GM12873 (cell line): ENCODE measurements around the gene PCSK6.

Source experiments
- TF ChIP-seq, protein P1 (sequence below): IDR thresholded peaks from 2 replicates; pipeline ENCODE4 v1.5.1; 2012; ENCODE audit warnings: low read depth, mild to moderate bottlenecking, moderate library complexity, low read length, control low read depth; ENCODE audit not compliant: insufficient read depth; ENCODE audit errors: missing control alignments

The PCSK6 gene

DNA sequence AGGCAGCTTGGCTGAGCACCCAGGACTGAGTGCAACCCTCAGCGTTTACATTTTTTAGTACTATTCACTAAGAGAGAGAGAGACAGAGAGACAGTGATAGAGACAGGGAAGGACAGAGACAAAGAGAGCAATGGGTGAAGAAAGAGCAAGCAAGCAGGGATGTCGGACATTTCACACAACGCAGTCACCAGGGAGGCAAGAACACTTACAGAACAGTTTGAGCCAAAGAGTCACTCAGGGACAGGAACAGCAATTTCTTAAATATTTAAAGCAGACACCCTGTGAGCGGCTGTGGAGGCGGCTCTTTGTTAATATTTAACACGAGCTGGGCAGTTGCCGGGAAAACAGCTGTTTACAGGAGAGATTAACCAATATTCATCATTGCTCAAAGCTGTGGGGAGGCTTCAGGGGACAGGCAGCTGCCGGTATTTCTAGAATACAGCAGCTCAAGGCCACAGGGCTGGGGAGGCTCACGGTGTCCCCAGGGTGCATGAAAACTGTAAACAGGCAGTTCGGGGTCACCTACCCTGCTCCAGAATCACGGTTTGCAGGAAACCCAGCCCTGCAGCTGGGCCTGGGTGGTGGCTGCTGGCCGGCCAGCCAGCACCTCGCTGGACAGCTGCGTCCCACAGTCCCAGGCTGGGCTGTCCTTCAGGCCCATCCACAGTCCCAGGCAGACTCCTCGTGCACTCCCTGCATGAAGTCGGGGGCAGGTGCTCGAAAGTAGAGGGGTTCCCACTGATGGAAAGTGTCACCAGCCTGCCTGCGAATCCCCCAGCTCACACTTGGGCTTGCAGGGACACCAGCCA, 38.8 kb upstream of the PCSK6 start:
- TF ChIP-seq, protein P1, sequence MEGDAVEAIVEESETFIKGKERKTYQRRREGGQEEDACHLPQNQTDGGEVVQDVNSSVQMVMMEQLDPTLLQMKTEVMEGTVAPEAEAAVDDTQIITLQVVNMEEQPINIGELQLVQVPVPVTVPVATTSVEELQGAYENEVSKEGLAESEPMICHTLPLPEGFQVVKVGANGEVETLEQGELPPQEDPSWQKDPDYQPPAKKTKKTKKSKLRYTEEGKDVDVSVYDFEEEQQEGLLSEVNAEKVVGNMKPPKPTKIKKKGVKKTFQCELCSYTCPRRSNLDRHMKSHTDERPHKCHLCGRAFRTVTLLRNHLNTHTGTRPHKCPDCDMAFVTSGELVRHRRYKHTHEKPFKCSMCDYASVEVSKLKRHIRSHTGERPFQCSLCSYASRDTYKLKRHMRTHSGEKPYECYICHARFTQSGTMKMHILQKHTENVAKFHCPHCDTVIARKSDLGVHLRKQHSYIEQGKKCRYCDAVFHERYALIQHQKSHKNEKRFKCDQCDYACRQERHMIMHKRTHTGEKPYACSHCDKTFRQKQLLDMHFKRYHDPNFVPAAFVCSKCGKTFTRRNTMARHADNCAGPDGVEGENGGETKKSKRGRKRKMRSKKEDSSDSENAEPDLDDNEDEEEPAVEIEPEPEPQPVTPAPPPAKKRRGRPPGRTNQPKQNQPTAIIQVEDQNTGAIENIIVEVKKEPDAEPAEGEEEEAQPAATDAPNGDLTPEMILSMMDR = no peak

DNA sequence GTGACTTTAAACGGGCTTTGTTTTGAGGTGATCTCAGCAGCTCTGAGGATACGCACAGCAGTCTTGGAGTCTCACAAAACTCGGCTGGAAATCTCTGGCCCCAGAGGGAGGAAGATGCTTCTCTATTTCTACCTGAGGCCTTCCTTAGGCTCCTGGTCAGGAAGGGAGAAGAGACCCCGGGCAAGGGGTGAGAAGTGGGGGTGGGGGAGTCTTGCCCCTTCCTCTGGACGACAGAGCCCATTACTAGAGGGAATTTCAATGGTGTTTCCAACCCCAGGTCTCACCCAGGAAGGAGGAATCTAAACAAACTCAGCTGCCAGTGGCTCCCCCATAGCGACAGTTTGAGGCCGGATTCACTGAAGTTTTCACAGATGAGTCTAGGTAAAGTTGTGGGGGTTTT, 37.4 kb upstream of the PCSK6 start:
- TF ChIP-seq, protein P1 = no peak

DNA sequence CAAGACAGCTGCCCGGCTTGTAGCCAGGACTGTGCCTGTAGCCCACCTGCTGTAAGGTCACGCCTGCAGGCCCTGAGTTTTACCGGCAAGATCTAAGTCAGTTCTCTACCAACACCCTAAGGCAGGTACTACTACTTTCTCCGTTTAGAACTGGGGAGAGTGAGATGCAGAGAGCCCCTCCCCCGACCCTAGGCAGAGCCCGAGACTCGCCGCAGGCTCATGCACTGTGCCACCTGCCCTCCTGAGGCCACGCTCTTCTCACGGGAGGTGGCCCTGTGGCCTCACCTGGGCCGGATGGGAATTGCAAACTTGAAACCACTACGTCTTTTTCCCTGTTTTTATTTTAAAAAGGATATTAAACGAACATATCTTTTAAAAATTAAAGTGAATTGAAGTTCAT, 36.9 kb upstream of the PCSK6 start:
- TF ChIP-seq, protein P1 = no peak

DNA sequence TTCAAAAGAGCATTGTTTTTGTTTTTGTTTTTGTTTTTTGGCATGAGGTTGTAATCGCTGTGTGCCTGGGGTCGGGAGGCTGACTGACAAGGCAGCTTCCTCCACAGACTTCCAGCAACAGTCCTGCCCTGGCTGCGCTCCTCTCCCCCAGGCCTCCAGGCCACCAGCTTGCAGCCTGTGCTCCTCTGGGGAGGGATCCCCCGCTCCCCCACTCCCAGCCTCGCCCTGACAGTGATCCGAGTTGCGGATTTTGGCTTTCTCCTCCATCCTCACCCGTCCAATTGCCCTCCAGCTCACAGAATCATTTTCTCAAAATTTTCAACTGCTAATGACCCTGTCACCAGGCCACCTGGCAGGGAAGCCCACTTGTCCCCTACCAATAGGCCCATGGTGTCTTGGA, 36.5 kb upstream of the PCSK6 start:
- TF ChIP-seq, protein P1 = no peak

DNA sequence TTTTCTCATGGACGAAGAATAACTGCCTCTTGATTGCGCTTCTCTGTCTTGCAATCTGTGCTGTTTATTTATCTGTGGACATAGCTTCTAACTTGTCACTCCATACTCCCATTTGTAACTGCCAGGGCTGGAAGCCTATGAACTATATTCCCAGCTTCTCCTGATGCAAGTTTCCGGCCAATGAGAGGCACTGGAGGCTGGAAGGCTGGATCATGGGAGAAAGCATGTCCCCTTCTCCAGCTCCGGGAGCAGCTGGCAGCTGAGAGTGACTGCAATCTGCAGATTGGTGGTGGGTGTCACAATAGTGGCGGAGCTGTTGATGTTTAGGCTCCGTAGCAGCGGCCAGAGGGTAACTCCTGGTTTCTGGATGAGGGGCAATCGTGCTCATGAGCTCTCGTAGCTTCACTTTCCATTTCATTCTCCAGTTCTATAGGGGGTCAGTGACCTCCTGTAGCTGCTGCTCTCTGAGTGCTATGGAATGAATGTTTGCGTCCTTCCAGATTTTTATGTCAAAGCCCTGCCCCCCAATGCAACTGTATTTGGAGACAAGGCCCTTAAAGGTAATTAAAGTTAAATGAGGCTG, 35.7 kb upstream of the PCSK6 start:
- TF ChIP-seq, protein P1 = no peak

DNA sequence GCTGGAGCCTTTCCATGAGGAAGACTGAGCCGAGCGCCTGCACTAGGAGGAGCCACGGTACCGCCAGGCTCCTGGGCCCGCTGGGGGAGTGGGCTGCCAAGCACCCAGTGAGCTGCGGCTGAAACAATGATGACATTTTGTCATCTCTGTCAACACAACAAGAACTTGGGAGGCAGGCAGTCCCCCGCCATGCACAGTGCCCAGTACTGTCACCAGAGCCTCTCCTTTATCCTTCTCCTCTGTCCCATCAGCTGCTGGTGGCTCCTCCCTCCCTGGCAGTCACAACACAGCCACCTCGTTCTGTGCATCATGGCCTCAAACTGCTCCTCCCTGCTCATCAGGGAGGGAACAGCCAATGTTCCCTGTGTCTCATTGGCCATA, 34.0 kb upstream of the PCSK6 start:
- TF ChIP-seq, protein P1 = no peak

DNA sequence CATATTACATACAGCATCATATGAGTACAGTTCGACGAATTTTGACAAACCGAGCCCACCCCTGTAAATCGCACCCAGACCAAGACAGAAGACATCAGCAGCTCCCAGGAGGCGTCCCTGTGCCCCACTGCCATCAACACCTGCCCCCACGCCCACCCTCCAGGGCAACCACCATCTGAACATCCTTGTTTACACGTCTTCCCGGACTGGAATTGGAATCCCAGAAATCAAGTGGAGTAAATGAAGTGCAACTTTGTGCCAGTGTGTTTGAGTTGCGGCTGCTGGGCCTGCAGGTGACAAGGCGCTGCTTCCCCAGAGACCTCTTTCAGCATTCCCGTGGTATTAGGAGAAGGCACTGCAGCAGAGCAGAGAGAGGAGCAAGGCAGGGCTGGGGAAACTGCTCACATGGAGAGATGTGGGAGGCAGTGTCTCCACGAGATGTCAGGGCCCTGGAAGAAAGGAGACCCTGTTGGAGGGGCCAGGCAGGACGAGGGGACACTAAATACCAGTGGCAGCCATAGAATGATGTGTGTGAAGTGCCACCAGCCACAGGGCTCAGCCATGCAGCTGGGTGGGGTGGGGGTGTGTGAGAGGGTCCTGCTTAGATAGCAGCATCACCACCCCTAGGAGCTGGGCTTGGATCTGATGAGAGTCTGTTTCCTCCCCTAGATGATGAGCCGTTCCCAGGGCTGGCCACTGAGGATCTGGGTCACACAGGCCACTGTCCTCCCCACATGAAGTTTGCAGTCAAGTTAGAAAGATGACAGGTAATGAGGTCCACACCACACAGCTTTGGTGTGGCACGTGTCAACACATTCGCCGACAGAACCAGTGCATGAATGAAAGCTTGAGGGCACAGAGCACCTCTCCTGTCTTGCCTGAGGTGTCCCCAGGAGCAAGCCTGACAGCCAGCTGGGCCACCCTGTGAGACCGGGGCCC, 33.4 kb upstream of the PCSK6 start:
- TF ChIP-seq, protein P1 = no peak
